DOHH2 (cell line): Measurements from ENCODE around the gene WEE1.

Source experiments
- EZH2phosphoT487 ChIP-seq: fragments of 200-600 bp; sonication (generic); IDR thresholded peaks from 2 replicates; pipeline ENCODE4 v1.6.1; 2017; ENCODE audit warnings: borderline replicate concordance, mild to moderate bottlenecking, antibody characterized with exemption, low read length, moderate library complexity, mixed read lengths
- TF ChIP-seq, protein P1 (sequence below): fragments of 200-600 bp; sonication (generic); IDR thresholded peaks from one replicate; pipeline ENCODE4 v1.5.1; 2014; ENCODE audit warnings: antibody characterized with exemption, mild to moderate bottlenecking, low read depth, low read length; ENCODE audit not compliant: poor library complexity, severe bottlenecking

GRCh38 chr11:9613830-9614762 lies 40.6 kb downstream of the WEE1 start:
- TF ChIP-seq, protein P1, sequence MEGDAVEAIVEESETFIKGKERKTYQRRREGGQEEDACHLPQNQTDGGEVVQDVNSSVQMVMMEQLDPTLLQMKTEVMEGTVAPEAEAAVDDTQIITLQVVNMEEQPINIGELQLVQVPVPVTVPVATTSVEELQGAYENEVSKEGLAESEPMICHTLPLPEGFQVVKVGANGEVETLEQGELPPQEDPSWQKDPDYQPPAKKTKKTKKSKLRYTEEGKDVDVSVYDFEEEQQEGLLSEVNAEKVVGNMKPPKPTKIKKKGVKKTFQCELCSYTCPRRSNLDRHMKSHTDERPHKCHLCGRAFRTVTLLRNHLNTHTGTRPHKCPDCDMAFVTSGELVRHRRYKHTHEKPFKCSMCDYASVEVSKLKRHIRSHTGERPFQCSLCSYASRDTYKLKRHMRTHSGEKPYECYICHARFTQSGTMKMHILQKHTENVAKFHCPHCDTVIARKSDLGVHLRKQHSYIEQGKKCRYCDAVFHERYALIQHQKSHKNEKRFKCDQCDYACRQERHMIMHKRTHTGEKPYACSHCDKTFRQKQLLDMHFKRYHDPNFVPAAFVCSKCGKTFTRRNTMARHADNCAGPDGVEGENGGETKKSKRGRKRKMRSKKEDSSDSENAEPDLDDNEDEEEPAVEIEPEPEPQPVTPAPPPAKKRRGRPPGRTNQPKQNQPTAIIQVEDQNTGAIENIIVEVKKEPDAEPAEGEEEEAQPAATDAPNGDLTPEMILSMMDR, result peak; percentile 81
- no peak for TF ChIP-seq EZH2phosphoT487
